Neural progenitor cell (in vitro differentiated cells): ENCODE results near the gene TSBP1.

ENCODE experiments used
- EZH2 ChIP-seq: fragments of 200-600 bp; sonication (generic); IDR thresholded peaks from 2 replicates; pipeline ENCODE4 v1.6.1; 2017; ENCODE audit warnings: antibody characterized with exemption, mild to moderate bottlenecking, moderate library complexity
- EZH2phosphoT487 ChIP-seq: fragments of 200-600 bp; sonication (generic); IDR thresholded peaks from 2 replicates; pipeline ENCODE4 v1.6.1; 2017; ENCODE audit warnings: antibody characterized with exemption
- TF ChIP-seq, protein P1 (sequence below): fragments of 200-600 bp; sonication (generic); IDR thresholded peaks from 2 replicates; pipeline ENCODE4 v1.5.1; 2017; ENCODE audit warnings: antibody characterized with exemption, mild to moderate bottlenecking

DNA sequence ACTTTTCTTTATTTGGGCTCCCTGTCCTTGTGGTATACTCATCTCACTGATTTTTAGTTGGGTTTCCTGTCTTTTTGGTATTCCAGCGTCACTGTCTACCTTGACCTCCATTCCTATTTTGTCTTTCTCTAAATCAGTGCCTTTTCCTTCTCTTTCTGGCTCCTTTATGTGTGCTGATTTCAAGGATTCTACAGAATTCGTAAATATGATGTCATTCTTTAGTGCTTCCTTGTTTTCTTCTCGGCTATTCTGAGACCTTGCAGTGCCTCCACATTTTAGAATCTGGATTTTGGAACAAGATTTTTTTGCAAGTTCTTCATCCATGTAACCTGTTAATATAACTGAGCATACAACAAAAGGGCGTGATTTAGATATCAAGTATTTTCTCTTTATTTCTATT lies 78.0 kb downstream of the TSBP1 start:
- TF ChIP-seq, protein P1, sequence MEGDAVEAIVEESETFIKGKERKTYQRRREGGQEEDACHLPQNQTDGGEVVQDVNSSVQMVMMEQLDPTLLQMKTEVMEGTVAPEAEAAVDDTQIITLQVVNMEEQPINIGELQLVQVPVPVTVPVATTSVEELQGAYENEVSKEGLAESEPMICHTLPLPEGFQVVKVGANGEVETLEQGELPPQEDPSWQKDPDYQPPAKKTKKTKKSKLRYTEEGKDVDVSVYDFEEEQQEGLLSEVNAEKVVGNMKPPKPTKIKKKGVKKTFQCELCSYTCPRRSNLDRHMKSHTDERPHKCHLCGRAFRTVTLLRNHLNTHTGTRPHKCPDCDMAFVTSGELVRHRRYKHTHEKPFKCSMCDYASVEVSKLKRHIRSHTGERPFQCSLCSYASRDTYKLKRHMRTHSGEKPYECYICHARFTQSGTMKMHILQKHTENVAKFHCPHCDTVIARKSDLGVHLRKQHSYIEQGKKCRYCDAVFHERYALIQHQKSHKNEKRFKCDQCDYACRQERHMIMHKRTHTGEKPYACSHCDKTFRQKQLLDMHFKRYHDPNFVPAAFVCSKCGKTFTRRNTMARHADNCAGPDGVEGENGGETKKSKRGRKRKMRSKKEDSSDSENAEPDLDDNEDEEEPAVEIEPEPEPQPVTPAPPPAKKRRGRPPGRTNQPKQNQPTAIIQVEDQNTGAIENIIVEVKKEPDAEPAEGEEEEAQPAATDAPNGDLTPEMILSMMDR, result no peak
- TF ChIP-seq EZH2, result no peak
- TF ChIP-seq EZH2phosphoT487, result no peak
